Activated CD4-positive, CD25-positive, alpha-beta regulatory T cell treated with anti-CD3 and anti-CD28 coated beads, Interleukin-2, amount 50 U/mL, for 24 hours (primary cell): Measurements from ENCODE around the gene POLR3H.

Source experiments
- ATAC-seq, 2 donors: fragments of 150-1000 bp; cut with Tn5 transposase; one replicate each; pipeline ENCODE4 v1.10.0; 2021; ENCODE audit warnings: mild to moderate bottlenecking in 1 of 2, moderate library complexity in 1 of 2

POLR3H gene

GRCh38 chr22:41481131-41481830, 63.0 kb downstream of the POLR3H start:
- ATAC-seq: no peak

GRCh38 chr22:41480397-41480735, 63.9 kb downstream of the POLR3H start:
- ATAC-seq: no peak

DNA sequence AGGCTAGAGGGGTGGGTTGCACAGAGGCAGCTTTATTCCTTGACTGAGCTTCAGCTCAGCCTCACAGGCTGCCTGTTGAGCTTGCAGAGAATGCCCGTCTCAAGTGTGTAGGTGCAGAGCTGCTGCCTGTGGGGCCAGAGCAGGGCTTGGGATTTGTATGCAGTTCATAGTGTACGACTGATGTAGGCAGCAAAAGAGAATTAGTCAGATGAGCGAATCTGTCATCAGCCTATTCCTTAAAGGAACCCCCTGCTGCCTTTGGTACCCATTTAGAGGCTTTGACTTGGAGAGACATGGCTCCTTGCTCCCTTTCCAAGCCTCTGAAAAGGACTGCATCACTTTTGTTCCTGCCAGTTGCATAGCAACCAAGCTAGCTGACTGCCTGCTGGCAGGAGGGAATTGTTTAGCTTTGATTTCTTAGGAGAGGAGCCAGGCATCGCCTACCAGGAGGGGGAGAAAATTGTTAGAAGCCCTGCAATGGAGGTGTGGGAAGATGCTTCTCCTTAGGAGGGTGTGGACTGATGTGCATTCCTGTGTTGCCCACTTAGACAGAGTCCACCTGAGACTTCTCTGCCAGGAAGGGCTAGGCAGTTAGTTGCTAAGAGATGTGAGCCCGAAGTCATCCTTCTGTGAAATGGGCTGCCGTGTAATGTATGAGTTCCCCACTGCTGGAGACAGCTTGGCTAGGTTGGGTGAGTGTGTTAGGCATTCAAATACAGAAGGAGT, 64.4 kb downstream of the POLR3H start:
- ATAC-seq: no peak

GRCh38 chr22:41478891-41479521, 65.3 kb downstream of the POLR3H start:
- ATAC-seq: peak; percentile 32 to 59

DNA sequence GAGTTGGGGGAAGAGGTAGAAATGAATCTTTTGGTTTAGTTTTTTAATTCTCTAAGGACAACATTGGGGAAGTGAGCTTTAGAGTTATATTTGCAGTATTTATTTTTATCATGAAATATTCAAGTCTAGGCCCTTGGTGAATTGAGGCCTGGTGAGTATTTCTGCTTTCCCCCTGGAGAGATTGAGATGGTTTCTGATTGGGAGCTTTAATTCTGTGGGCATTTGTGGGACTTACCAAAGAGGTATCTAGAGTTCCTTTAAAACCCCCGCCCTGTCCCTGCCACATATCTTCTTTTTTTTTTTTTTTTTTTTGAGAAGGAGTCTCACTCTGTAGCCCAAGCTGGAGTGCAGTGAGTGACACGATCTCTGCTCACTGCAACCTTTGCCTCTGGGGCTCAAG, 65.8 kb downstream of the POLR3H start:
- ATAC-seq: peak; percentile 25 to 49
